Mucosa of rectum (tissue), 2 donors: ENCODE data around the gene CREB5.

ENCODE experiments used
- H3K27ac ChIP-seq, 2 donors: one replicate each; pipeline ENCODE4 v1.7.0; 2013; ENCODE audit warnings: inconsistent platforms in 2 of 2, low read depth in 2 of 2, low read length in 2 of 2
- H3K27me3 ChIP-seq, 2 donors: one replicate each; pipeline ENCODE4 v1.7.0; 2013; ENCODE audit warnings: low read length in 2 of 2; ENCODE audit not compliant: control insufficient read depth in 2 of 2, insufficient read depth in 2 of 2
- H3K36me3 ChIP-seq, 2 donors: one replicate each; pipeline ENCODE4 v1.7.0; 2013; ENCODE audit warnings: low read length in 2 of 2; ENCODE audit not compliant: control insufficient read depth in 2 of 2, insufficient read depth in 2 of 2
- H3K4me1 ChIP-seq, 2 donors: one replicate each; pipeline ENCODE4 v1.7.0; 2013; ENCODE audit warnings: low read length in 2 of 2, mild to moderate bottlenecking in 1 of 2; ENCODE audit not compliant: control insufficient read depth in 2 of 2, insufficient read depth in 2 of 2
- H3K4me3 ChIP-seq, 2 donors: one replicate each; pipeline ENCODE4 v1.7.0; 2013; ENCODE audit warnings: low read length in 2 of 2
- H3K9ac ChIP-seq, 2 donors: one replicate each; pipeline ENCODE4 v1.7.0; 2013; ENCODE audit warnings: low read length in 2 of 2, low read depth in 1 of 2, mild to moderate bottlenecking in 1 of 2
- H3K9me3 ChIP-seq, 2 donors: one replicate each; pipeline ENCODE4 v1.7.0; 2013; ENCODE audit warnings: low read length in 2 of 2; ENCODE audit not compliant: control insufficient read depth in 2 of 2
- donor health status: healthy.
- donor health status: Normal muscosa, but diverticular disease.

Gene CREB5

GRCh38 chr7:28871631-28872030 is 459.3 kb downstream of the CREB5 start:
- Histone ChIP-seq H3K27ac (no peak overlapping the region), H3K4me3 (no peak overlapping the region), H3K9me3 (no peaks in the 10 kb centered on the region)

GRCh38 chr7:28872226-28872625 is 459.9 kb downstream of the CREB5 start:
- no peak overlapping the region for H3K27ac ChIP-seq
- H3K27me3 ChIP-seq: no peaks in the 10 kb centered on the region
- H3K9ac ChIP-seq: no peak overlapping the region
- H3K9me3 ChIP-seq: no peaks in the 10 kb centered on the region
- H3K4me3 ChIP-seq: no peak overlapping the region
- no peaks in the 10 kb centered on the region for H3K36me3 ChIP-seq
- no peaks in the 10 kb centered on the region for H3K4me1 ChIP-seq

More at GRCh38 chr7:28871631-28872030, 459.3 kb downstream of the CREB5 start:
- no peak overlapping the region for H3K9ac ChIP-seq
- H3K4me1 ChIP-seq: no peaks in the 10 kb centered on the region
- no peaks in the 10 kb centered on the region for H3K36me3 ChIP-seq
- H3K27me3 ChIP-seq: no peaks in the 10 kb centered on the region

GRCh38 chr7:28873365-28873764 is 461.0 kb downstream of the CREB5 start:
- H3K4me1 ChIP-seq: no peaks in the 10 kb centered on the region
- H3K9me3 ChIP-seq: no peaks in the 10 kb centered on the region
- H3K36me3 ChIP-seq: no peaks in the 10 kb centered on the region
- H3K27ac ChIP-seq: no peak overlapping the region
- H3K4me3 ChIP-seq: no peak overlapping the region
- H3K27me3 ChIP-seq: no peaks in the 10 kb centered on the region
- no peak overlapping the region for H3K9ac ChIP-seq

GRCh38 chr7:28874001-28874400 is 461.7 kb downstream of the CREB5 start:
- no peak overlapping the region for H3K9ac ChIP-seq
- H3K27ac ChIP-seq: no peak overlapping the region
- no peaks in the 10 kb centered on the region for H3K36me3 ChIP-seq
- H3K4me1 ChIP-seq: no peaks in the 10 kb centered on the region
- no peak overlapping the region for H3K4me3 ChIP-seq
- no peaks in the 10 kb centered on the region for H3K9me3 ChIP-seq
- no peaks in the 10 kb centered on the region for H3K27me3 ChIP-seq
